Hematopoietic multipotent progenitor cell (in vitro differentiated cells): ENCODE measurements around the gene RIPK4. TPM values are rescaled to one million over a fixed set of nuclear protein-coding genes. Genes with fewer than 3 reads are reported as not detected.

Source experiments
- DNase-seq, 3 donors: peaks; one replicate each; pipeline ENCODE4 v3.0.0-alpha.2; 2011 to 2015; ENCODE audit warnings: low read depth in 2 of 3, low spot score in 2 of 3
- total RNA-seq: library from RNA; depleted of rRNA; stranded (reverse); fragments of >200 nt; gene quantifications from one replicate; pipeline ENCODE4 v1.2.3, GENCODE V29; 2012

RIPK4 gene
- total RNA-seq, 1 donor = 0.27 TPM

DNA sequence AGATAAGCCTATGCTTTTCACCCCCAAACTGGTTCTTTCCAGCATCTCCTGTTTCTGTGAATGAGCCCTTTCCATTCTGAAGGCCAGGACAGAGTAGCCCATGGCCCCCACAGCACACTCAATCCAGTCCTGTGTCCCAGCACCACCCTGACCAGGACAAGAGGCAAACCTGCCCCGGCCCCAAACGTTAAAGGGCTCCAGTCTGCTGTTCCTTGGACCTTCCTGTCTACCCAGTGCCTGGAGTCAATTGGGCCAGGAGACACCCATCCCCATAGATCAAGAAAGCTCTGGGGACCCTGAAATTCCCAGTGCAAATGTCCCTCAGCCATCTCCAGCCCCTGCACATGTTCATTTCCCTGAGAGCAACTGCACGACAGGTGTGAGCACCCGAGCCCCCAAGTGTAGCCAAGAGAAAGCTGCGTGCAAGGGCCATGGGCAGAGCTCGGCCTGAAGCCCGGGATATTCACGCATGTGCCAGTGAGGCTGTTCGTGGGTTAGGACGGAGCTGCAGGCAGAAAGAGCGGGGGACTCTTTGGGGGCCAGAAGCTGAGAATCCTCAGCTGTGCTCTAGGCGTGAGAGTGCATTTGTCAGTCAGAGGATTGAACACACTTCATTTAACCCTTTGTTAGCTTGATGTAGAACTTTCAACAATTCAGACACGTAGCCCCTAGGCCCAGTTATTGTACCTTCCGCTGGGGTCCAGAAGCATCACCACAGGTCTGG is 4.2 kb upstream of the RIPK4 start:
- no peak for DNase-seq

DNA sequence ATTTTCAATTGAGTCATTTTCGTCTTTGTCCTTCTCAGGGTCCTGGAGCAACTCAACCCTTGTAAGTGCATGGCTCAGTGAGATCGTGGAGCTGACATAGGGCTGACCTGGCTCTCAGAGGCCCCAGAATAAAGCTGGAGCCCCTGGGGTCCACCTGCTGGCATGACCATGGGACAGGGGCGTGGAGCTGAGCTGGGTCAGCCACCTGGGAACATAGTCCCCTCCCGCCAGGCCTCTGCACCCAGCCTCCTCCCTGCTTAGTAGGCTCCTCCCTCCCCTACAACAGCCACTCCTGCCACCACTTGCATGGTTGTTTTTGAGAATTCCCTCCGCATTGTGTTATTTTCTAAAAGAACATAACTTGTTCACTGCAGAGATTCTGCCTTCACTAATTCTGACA is 3.1 kb upstream of the RIPK4 start:
- DNase-seq = no peak

DNA sequence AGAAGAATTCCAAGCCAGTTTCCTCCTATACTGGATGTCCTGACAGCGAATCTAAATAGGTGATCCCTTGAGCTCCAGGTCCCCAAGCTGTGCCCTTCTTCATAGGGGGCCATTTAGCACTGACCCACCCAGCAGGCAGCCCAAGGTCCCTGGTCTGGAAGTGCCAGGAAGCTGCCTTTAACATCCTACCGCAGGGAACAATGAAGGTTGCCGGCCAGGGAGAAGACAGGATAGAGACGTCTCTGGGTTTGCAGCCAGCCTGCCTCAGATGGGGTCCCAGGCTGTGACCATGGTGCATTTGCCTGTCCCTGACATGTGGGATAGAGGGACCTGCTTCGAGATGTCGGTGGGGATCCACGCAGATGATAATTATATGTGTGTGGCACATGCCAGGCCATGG is 2.7 kb upstream of the RIPK4 start:
- DNase-seq = no peak

DNA sequence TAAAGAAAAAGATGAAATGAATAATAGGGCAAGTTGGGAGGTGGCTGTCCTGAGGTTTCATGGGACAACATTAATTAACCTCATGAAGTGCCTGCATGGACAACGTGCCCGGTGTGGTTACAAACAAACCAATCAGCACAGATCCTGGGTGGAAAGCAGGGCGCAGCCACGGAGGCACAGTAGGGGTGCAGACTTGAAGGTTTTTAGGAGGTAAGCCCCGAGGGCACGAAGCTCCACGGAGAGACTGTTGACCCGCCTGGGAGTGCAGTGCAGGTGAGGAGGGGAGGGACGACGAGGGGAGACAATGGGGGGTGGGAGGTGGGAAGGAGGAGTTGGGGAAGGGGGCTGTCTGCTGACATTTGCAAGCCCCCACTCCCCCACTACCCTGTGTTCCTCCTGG is 2.3 kb upstream of the RIPK4 start:
- no peak for DNase-seq

DNA sequence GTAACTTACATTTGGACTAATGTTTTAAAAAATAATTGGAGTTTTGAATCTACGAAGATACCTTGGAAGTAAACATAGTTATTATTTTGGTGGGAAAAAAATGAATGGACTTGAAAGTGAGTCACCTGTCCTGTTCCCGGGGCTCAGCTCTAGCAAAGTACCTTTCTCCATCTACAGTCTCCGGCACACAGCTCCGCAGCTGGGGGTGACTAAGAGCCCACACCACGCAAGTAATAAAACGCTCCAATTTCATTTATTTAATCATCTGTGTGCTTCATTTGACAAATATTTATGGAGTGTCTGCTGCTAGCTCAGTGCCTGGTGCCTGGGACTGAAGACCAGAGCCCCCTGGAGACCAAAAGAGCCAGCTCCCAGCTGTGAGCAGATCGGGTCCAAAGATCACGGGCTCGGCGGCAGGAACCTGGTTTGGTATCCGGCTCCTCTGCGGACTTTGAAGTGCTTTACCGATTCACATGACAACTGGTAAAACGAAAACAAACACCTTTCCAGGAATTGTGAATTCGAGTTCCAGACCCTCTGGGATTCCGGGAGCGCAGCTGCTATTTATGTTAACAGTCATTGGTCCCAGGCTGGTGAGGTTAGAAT is 1.7 kb upstream of the RIPK4 start:
- DNase-seq = peak in 2 of 3 donors; percentile 57 to 59

DNA sequence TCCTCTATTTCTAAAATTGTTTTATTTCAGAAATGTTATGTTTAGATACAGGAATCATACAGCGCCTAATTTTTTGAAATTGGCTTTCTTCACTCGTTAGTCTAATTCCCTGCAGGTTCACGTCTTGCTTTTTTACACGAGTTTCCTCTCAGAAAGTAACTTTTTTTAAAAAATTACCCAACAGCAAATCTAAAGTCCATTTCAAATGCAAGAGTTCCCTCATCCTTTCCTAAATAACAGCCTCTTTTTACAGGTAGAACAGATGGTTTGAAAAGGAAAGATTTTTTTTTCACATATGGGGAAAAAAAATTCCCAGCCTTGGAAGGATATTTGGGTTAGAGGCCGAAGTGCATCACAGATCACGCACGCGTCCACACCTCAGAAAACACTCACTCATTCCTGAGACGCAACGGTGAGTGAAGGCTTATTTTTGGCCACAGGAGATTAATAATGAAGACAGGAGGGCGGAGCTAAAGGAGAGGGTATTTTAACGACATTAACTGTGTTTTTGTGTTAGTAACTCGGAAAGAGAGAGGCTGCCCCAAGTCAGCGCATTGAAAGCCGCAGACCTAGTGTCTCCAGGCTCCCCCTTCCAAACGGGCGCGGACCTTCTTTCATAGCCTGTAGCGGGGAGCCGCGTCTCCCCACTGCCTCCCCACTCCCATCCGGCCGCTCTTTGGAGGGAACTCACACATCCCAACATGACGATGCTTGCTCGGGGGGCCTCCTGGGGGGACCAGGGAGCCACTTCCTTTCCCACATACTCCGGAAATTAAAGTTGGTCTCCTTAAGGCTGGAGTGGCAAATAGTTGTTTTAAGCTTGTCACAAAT is 969 bp upstream of the RIPK4 start:
- peak in 2 of 3 donors; percentile 47 to 62 for DNase-seq

DNA sequence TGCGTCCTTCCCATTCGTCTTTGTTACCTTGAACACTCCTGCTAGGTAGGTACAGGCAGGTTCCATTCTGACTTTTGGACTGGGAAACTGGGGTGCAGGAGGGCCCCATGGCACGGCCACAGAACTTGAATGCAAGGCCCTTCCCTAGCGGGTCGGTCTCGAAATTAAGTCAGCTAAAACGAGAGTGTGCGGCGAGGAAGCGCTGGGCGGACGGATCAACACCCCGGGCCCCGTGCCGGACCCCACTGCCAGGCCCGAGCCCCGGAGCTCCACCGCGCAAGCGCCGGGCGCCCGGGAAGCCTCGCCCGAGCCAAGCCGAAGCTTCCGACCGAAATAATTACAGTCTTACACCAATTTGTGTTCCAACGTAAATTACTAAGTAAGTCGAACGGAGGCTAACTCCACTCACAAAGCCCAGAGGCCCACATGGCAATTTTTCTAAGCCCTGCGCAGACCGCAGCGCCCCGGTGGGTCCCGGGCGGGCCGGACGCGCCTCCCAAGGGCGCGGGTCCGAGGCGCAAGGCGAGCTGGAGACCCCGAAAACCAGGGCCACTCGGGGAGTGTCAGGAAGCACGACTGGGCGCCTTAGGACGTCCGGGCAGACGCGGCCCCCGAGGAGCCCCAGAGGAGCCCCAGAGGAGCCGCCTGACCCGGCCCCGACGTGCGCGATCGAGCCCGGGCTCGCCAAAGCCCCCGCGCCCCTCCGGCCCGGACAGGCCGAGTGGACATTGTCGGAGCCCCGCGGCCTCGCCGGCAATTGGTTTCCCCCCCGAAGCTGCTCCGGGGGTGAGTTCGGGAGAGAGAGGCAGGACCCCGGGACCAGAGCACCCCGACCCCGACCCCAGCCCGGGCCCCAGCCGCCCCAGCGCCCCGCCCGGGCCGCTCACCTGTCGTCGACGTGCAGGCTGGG is 624 bp downstream of the RIPK4 start:
- no peak for DNase-seq

DNA sequence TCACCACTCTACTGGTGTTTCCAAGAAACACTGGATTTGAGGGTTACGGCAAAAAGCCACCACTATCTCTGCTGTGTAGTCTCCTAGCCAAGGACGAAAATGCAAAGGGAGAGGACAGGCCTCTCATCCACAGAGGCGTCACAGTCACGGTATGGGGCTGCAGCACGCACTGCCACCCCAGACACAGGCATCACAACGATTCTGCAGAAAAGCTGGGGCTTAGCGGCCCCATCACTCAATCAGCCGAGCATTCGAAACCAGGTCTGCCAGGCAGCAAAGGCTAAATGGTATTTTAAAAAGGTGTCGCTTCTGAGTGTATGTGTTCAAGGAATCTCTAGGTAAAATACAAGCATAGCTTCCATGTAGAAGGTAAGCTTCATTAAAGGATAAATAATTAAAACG is 1.4 kb downstream of the RIPK4 start:
- DNase-seq = no peak

DNA sequence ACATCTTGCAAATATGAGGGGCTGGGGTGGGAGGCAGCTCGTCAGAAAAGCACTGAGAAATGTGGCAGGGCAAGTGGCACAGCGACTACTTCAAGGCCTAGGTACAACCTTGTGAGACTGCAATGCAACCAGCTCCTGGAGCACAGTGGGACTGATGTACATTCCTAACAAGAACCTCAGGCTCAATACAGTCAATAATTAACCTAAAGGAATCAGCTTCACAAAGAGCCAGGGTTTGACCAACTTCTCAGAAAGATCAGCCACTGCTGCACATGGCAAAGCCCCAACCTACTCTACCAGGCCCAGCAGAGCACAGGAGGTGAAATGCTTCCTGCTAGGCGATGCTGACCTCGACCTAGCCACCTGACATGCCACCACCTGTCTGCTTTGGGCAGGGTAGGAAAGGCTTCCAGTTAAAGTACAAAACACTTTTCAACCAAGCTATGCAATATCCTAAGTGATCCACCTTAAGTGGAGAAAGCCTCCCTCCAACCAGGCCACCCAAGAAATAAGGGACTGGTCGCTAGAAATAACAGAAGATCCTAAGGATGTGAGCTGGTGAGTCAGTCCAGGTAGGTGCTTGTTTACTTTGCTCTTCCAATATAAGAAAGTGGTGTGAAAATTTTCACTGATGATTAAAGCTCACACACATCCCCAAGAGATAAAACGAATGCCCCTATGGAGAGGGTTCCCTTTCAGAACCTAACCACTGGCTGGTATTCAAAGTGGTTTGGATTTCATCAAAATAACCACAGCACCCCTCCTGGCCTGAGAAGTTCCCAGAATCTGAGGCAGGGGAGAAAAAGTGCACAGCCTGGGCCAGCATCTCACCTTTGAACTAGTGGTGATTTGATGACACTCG is 2.1 kb downstream of the RIPK4 start:
- no peak for DNase-seq

DNA sequence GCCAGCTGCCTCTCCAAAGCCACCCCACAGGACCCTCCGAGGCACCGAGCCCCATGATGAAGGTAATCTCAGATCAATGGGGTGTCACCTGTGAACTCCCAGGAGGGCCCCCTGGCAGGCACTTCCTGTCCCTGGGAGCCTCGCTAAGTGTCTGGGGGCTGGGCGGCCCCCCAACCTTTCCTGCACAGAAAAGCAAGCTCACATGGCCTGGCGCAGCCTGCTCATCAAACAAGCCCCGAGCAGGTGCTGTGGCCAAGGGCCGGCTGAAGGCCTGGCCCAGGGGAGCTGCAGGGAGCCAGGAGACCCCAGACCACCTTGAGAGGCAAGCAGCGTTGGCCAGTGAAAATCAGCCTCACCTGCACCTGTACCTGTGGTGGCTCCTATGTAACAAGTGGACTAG is 2.9 kb downstream of the RIPK4 start:
- DNase-seq = no peak

DNA sequence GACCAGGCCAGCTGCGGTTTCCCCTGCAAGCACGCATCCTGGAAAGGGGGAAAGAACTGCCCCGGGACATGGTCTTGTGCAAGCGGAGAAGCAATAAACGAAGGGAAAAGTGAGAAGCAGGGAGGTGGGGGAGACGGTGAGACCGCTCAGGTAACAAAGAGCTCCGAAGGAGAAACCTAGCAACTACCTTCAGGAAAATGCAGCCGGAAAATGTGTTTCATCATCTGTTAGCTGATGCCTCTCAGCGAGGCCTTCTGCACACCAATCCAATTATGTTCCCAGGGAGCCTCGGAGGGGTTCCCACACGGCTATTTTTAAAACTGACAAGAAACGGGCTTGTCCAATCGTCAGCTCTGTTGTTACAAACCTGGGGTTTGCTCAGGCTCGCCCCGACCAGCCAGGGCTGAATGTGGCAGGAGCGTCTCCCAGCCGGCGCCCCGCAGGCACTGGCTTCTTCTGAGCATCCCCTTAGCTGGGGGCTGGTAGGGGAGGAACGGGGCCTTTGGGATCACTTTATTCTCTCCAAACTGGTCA is 3.4 kb downstream of the RIPK4 start:
- DNase-seq = no peak

DNA sequence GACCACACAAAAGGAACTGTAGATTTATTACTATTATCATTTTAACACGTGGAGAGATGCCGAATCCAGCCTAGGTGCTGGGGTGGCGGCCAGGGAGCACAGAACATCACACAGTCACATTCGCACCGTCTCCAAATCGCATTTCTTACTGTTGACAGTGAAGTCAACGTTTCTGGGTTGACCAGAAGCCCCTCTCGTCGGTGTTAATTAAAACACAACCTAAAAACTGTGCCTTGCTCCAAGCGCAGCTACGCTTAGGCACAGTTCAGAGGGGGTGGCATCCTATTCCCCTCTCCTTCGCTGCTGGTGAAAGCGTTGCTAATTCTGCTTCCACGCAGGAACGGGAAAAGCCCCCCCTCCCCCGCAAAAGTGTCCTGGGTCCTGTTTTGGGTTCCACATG is 4.1 kb downstream of the RIPK4 start:
- DNase-seq = no peak

DNA sequence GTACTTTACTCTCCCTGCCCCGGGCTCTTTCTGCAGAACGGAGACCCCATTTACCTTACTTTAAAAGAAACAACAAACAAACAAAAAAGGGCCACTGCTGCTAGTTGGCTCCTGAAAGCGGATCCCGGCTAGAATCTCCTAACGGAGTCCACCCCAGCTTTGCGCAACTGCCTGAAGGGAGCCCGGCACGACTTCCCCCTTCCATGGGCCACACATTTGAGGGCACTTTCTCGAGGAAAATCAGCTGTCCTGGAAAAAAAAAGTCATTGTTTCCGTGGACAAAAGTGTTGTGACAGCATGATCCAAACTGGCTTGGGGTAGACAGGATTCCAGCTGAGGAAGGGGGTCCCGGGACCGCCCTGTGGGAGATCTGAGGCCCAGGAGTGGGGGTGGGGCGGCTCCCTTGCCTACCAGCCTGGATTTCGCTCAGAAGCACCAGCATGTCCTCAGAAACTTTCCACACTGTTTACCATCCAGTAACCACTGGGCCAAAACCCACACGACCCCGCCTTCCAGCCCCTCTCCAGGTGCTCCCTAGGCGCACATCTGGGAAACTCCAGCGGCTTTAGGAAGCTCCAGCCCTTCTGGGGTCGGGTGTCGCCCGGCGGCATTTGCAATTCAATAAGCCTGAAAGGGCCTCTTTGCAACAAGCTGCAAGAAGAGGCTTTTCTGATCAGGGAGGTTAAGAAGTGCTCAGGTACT is 4.8 kb downstream of the RIPK4 start:
- no peak for DNase-seq

DNA sequence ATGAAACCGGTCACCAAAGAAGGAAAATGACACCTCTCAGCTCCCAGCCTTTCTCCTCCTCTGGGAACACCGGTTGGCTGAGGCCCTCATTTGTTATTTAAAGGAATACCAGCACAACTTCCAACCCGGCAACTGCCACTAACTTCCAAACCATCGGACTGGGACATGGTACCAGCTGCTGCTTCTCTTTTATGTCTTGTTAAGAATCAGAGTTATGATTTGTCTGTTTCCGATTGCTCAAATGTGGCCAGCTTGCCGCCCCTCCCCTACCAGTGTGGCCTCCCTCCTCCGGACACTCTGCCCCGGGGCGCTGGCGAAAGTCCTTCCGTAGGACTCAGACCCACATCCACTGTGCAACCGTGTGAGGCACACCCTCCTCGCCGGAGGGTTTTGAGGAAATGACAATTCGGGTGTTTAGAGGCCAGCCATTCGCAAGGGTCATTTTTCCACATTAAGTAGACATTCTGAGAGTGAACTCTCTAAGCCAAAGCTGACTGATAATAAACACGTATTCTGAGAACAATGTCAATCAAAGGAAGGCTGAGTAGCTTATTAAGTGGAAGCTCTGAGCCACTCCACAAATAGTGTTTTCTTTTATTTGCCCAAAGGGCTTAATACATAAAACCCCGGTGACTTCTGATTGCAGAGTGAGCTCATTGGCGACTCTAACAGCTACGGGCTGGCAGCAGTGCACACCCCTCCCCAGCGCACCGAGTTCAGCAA is 5.5 kb downstream of the RIPK4 start:
- peak in 1 of 3 donors; percentile 39 for DNase-seq

DNA sequence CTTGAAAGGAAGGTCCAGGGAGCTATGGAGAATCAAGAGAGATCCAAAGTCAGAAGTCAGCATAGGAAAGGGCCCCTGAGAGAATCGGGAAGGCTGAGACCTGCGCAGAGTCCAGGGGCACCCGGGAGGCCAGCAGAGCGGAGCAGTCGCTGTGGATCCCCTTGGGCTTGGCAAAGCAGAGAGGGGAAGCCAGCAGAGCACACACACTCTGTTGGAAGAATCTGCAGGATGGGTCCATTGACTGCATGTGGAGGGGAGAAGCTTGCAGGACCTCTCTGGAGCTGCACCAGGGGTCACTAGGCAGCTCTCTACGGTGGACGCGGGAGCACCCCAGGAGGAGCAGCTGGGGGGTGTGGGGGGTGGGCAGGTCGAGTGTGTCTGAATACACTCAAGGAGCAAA is 6.4 kb downstream of the RIPK4 start:
- no peak for DNase-seq

DNA sequence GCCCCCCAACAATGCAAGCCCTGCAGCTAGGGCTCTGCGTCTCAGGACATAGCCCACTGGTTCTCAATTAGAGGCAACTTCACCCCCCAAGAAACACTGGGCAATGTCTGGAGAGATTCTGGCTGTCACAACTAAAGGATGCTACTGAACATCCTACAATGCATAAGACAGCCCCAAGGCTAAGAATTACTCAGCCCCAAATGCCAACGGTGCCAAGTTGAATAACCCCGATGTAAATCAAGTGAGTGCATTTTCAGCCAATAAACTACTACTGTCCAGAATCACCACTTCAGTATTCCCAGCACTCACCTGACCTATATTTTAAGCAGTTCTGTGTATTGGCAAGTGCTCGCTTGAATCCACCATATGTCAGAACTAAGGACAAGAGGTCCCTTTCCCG is 6.9 kb downstream of the RIPK4 start:
- DNase-seq = no peak

DNA sequence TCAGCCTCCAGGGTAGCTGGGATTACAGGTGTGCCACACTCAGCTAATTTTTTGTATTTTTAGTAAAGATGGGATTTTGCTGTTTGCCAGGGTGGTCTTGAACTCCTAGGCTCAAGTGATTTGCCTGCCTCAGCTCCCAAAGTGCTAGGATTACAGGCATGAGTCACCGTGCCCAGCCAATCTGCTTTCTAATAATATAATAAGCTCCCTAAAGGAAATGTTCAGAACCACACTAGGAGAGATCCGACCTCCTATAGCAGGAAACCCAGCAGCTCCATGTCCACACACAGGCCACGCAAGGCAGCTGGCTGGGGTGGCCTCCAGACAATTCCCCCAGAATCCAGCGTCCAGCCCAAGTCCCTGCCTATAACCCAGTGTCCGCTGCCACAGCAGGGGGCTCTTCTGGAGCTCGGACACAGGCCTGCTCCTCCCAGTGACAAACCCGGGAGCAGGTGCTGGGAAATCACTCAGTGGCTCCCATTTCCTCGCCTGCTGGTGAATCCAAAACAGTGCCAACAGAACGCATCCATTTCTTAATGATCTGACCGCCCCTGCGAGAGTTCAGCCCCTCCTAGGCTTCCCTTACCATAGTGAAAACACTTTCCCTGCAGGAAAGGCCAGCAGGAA is 7.5 kb downstream of the RIPK4 start:
- no peak for DNase-seq

DNA sequence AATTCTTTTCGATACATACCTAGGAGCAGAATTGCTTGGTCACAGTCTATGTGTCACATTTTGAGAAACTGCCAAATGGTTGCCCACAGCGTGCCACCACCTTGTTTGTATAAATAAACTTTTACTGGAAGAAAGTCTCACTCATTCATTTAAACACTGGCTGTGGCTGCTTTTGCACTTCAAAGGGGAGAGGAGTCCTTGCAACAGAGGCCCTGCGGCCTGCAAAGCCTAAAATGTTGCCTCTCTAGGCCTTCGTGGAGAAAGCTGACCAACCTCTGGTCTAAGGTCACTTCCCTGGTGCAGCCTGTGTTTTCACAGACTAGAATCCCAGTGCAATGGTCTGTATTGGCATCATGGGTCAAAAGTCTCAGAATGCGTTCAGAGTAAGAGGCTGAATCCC is 8.3 kb downstream of the RIPK4 start:
- DNase-seq = no peak
